Activated T-cell treated with anti-CD3 and anti-CD28 coated beads, Interleukin-2, amount 50 U/mL, for 24 hours (primary cell): ENCODE results near the gene DFFA.
A peak's percentile ranks its signal among the peaks of the same experiment; 100 is the strongest.
"Not testable (repeated sequence)": the region's sequence is repeated elsewhere in the genome, so short reads cannot be mapped to it uniquely, and the experiment has no call there.

Source experiments
- DNase-seq: peaks from one replicate; pipeline ENCODE4 v3.0.0-alpha.2; 2020
- H3K27ac Mint-ChIP-seq: 2 replicates; pipeline ENCODE4 v1.8.0; 2020; ENCODE audit warnings: mild to moderate bottlenecking, mixed read lengths
- H3K27me3 Mint-ChIP-seq: 2 replicates; pipeline ENCODE4 v1.8.0; 2020; ENCODE audit warnings: mixed read lengths
- H3K36me3 Mint-ChIP-seq: 2 replicates; pipeline ENCODE4 v1.8.0; 2020; ENCODE audit warnings: low read depth, mixed read lengths
- H3K4me1 Mint-ChIP-seq: 2 replicates; pipeline ENCODE4 v1.8.0; 2020; ENCODE audit warnings: low read depth, mixed read lengths
- H3K4me3 Mint-ChIP-seq: 2 replicates; pipeline ENCODE4 v1.8.0; 2020; ENCODE audit warnings: mild to moderate bottlenecking, moderate library complexity, mixed read lengths
- H3K9me3 Mint-ChIP-seq: 2 replicates; pipeline ENCODE4 v1.8.0; 2020; ENCODE audit warnings: mixed read lengths

Gene DFFA

DNA sequence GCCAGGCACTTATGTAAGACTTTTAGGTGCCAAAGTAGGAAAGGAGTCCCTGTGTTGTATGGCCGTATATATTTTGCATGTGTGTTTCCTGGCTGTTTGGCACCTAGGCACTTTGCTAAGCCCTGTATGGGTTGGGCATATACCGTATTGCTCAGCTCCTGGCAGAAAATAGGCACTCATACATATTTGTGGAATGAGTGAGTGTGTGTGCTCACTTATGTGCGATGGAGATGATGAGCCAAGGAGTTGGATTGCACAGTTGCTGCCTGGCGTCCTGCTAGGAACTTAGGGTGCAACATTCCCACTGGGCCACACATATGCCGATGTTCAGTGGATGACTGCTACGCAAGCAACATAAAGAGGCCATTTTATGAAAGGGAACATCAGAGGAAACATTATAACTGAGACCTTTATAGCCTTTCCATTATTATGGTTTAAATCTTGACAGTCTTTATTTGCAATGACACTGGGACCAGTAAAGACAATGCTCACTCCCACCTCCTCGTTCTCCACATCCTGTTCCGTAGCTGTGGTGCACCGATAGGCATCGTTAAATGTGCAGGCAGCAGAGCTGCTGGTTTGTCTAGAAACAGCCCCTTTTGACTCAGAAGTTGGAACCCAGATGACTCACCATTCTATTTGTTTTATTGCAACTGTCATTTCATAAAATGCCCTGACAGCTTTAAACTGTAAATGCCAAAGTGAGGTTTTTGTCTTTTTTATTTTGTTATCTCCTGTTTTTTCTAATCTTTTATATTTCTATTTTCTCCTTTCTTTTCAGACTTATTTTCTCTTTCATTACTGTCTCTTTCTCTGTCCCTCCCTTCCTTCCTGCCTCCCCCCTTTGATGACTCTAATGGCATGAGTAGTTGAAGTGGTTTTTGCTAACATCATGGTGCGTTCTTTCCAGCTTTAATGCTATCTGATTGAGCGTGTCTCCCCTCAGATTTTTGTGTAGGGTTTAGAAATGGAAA, 38.5 kb upstream of the DFFA start:
- peak overlapping the region; percentile 91 for H3K27ac Mint-ChIP-seq

GRCh38 chr1:10509809-10510509, 37.6 kb upstream of the DFFA start:
- H3K4me3 Mint-ChIP-seq: peak overlapping the region; percentile 60
- peaks cover 4% of the 10 kb centered on the region for H3K36me3 Mint-ChIP-seq
- no peaks in the 10 kb centered on the region for H3K27me3 Mint-ChIP-seq
- H3K4me1 Mint-ChIP-seq: peaks cover 76% of the 10 kb centered on the region
- no peaks in the 10 kb centered on the region for H3K9me3 Mint-ChIP-seq
- no peak for DNase-seq
- H3K27ac Mint-ChIP-seq: peak overlapping the region; percentile 91

More for the DNA sequence above, 38.5 kb upstream of the DFFA start:
- H3K4me3 Mint-ChIP-seq: peak overlapping the region; percentile 60
- peaks cover 81% of the 10 kb centered on the region for H3K4me1 Mint-ChIP-seq
- no peaks in the 10 kb centered on the region for H3K27me3 Mint-ChIP-seq
- H3K9me3 Mint-ChIP-seq: no peaks in the 10 kb centered on the region
- peak; percentile 77 for DNase-seq
- H3K36me3 Mint-ChIP-seq: peaks cover 4% of the 10 kb centered on the region

DNA sequence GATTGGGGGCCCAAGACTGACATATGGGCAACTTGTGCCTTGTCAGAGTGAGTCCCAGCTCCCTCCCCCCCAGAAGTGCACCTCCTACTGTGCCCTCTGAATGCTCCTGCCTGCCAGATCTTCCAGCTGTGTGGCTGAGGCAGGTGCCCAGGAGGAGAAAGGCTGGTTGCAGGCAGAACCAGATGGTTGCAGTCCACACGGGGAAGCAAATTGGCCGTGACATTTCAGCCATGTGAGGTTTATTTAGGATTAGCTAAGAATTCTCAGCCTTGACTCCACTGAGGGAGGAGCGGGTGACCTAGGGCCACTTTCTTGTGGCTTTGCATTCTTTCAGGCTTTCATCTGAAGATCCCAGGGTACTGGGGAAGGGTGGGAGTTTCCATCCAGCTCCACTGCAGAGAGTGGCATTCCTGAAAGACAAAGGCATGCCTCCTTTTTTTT, 36.2 kb upstream of the DFFA start:
- H3K4me3 Mint-ChIP-seq: no peak overlapping the region
- peaks cover 4% of the 10 kb centered on the region for H3K36me3 Mint-ChIP-seq
- no peak overlapping the region for H3K27ac Mint-ChIP-seq
- H3K4me1 Mint-ChIP-seq: peaks cover 65% of the 10 kb centered on the region
- no peaks in the 10 kb centered on the region for H3K9me3 Mint-ChIP-seq
- no peaks in the 10 kb centered on the region for H3K27me3 Mint-ChIP-seq
- DNase-seq: no peak

GRCh38 chr1:10507111-10507879, 35.0 kb upstream of the DFFA start:
- Mint-ChIP-seq H3K4me3 (no peak overlapping the region), H3K36me3 (peaks cover 4% of the 10 kb centered on the region), H3K27me3 (no peaks in the 10 kb centered on the region), H3K4me1 (peaks cover 56% of the 10 kb centered on the region), H3K27ac (no peak overlapping the region), H3K9me3 (no peaks in the 10 kb centered on the region)
- DNase-seq: peak; percentile 58

- no peak for DNase-seq
- Mint-ChIP-seq H3K27ac (no peak overlapping the region), H3K9me3 (no peaks in the 10 kb centered on the region), H3K27me3 (no peaks in the 10 kb centered on the region), H3K4me1 (peaks cover 55% of the 10 kb centered on the region), H3K4me3 (no peak overlapping the region), H3K36me3 (no peaks in the 10 kb centered on the region)
Measured at GRCh38 chr1:10506677-10507047, 34.3 kb upstream of the DFFA start.

GRCh38 chr1:10506046-10506676, 33.8 kb upstream of the DFFA start:
- not testable (repeated sequence) for H3K36me3 Mint-ChIP-seq, DNase-seq, H3K27ac Mint-ChIP-seq, H3K9me3 Mint-ChIP-seq, H3K4me3 Mint-ChIP-seq, H3K27me3 Mint-ChIP-seq
- H3K4me1 Mint-ChIP-seq: peaks cover 50% of the 10 kb centered on the region

GRCh38 chr1:10504249-10504648, 31.9 kb upstream of the DFFA start:
- H3K9me3 Mint-ChIP-seq: no peaks in the 10 kb centered on the region
- peaks cover 3% of the 10 kb centered on the region for H3K36me3 Mint-ChIP-seq
- H3K4me3 Mint-ChIP-seq: no peak overlapping the region
- no peak overlapping the region for H3K27ac Mint-ChIP-seq
- no peaks in the 10 kb centered on the region for H3K27me3 Mint-ChIP-seq
- H3K4me1 Mint-ChIP-seq: peaks cover 38% of the 10 kb centered on the region
- no peak for DNase-seq

GRCh38 chr1:10502206-10502605, 29.9 kb upstream of the DFFA start:
- Mint-ChIP-seq H3K27me3 (no peaks in the 10 kb centered on the region), H3K27ac (peak overlapping the region; percentile 69), H3K36me3 (peaks cover 10% of the 10 kb centered on the region), H3K4me3 (no peak overlapping the region), H3K4me1 (peaks cover 43% of the 10 kb centered on the region), H3K9me3 (no peaks in the 10 kb centered on the region)
- no peak for DNase-seq

DNA sequence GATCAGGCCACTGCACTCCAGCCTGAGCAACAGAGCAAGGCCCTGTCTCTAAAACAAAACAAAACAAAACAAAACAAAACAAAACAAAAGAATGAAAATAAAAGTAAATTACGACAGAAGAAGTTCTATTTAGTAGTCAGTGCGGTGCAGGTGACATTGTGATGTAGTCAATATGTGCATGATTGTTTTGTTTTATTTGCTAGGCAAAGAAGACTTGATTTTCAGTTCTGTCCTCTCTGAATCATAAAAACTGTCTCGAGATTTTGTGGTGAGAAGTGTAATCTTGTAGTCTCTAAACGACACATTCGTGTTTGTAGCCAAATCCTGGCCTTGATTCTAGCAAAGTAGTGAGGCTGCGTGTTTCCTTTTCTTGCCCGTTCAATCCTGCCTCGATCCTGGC, 25.9 kb upstream of the DFFA start:
- no peaks in the 10 kb centered on the region for H3K27me3 Mint-ChIP-seq
- peak overlapping the region; percentile 57 for H3K27ac Mint-ChIP-seq
- peaks cover 61% of the 10 kb centered on the region for H3K4me1 Mint-ChIP-seq
- no peak for DNase-seq
- no peaks in the 10 kb centered on the region for H3K9me3 Mint-ChIP-seq
- no peak overlapping the region for H3K4me3 Mint-ChIP-seq
- peaks cover 26% of the 10 kb centered on the region for H3K36me3 Mint-ChIP-seq

GRCh38 chr1:10497109-10497508, 24.8 kb upstream of the DFFA start:
- H3K27ac Mint-ChIP-seq: no peak overlapping the region
- H3K9me3 Mint-ChIP-seq: no peaks in the 10 kb centered on the region
- DNase-seq: no peak
- H3K4me3 Mint-ChIP-seq: no peak overlapping the region
- peaks cover 26% of the 10 kb centered on the region for H3K36me3 Mint-ChIP-seq
- H3K4me1 Mint-ChIP-seq: peaks cover 57% of the 10 kb centered on the region
- no peaks in the 10 kb centered on the region for H3K27me3 Mint-ChIP-seq

- Mint-ChIP-seq H3K36me3 (peaks cover 26% of the 10 kb centered on the region), H3K4me3 (peak overlapping the region; percentile 65), H3K9me3 (no peaks in the 10 kb centered on the region), H3K27me3 (no peaks in the 10 kb centered on the region), H3K4me1 (peaks cover 53% of the 10 kb centered on the region), H3K27ac (peak overlapping the region; percentile 90)
- no peak for DNase-seq
Measured at GRCh38 chr1:10495952-10496351, 23.6 kb upstream of the DFFA start.

DNA sequence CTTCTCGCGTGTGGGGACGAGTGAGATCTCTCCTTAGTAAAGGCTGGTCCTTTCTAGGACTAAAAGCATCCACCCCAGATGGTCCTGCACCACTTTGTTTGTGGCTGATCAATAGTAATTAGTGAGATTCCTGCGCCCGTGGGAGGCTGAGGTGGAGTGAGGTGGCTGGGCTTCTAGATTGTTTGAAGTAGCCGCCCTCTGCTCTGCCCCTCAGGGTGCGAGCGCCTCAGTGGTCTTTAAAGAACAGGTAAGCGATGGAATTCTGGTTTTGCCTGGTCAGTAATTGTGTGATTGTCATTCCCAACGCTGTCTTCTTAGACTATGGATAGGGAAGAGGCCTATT, 23.1 kb upstream of the DFFA start:
- Mint-ChIP-seq H3K4me1 (peaks cover 52% of the 10 kb centered on the region), H3K27ac (peak overlapping the region; percentile 90), H3K4me3 (peak overlapping the region; percentile 65)

GRCh38 chr1:10494754-10495474, 22.6 kb upstream of the DFFA start:
- Mint-ChIP-seq H3K27me3 (no peaks in the 10 kb centered on the region), H3K27ac (peak overlapping the region; percentile 90), H3K9me3 (no peaks in the 10 kb centered on the region), H3K4me1 (peaks cover 51% of the 10 kb centered on the region), H3K4me3 (peak overlapping the region; percentile 65), H3K36me3 (peaks cover 32% of the 10 kb centered on the region)
- DNase-seq: peak; percentile 89

More for the DNA sequence above, 23.1 kb upstream of the DFFA start:
- Mint-ChIP-seq H3K9me3 (no peaks in the 10 kb centered on the region), H3K36me3 (peaks cover 28% of the 10 kb centered on the region), H3K27me3 (no peaks in the 10 kb centered on the region)
- no peak for DNase-seq

DNA sequence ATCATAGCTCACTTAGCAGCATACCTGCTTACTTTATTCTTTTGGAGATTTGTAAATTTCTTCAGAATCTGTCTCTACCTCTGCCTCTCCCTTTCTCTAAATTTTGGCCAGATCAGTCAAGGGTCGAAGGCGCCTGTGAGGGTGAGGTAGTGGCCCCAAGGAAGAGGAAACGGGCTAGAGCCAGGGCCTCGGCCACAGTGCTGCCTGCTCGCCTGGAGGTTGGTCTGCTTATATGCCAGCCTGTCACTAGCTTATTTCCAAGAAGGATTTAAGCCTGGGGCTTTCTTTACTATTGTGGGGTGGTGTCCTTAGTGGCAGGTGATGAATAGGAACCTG, 22.1 kb upstream of the DFFA start:
- Mint-ChIP-seq H3K36me3 (peaks cover 35% of the 10 kb centered on the region), H3K27ac (peak overlapping the region; percentile 90), H3K27me3 (no peaks in the 10 kb centered on the region), H3K4me3 (no peak overlapping the region), H3K4me1 (peaks cover 53% of the 10 kb centered on the region), H3K9me3 (no peaks in the 10 kb centered on the region)
- no peak for DNase-seq
